ENCODE results near the gene BRAT1.

BRAT1 gene

DNA sequence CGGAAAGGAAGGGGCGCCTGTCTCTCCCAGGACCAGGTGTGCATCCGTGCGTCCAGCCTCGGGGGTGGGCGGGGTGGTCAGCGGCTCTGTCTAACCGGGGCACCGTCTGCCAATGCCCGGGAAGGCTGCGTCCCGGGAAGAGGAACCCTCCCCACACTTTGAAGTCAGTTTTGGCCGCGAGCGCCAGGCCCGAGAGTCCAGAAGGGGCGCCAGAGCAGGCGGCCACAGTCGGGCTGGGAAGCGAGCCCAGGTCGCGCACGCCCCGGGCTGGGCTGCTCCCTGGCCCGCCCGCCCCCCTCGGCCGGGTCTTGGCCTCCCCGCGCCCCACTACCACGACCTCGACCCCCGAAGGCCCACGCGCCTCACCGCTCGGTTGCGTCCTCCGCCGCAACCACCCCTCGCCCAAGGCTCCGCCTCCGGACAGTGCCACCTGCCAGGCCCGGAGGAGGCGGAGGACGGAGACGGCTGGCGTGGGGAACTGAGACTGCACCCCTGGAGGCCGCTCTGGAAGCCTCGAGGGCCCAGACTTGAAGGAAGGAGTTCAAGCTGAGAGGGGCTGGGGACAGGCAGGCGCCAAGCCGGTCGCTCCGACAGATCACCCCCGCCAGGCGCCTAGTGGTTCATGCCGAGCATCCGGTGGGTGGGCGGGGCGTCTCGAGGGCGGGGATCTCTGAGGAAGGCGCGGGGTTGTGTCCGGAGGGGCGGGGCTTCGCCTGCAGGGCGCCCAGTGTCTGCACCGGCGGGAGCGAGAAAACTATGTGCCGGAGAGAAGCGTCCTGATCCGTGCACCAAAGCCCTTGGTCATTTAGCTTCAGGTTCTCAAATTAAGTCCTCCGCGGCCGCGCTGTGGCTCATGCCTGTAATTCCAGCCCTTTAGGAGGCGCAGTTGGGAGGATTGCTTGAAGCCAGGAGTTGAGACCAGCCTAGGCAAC is at the start of gene BRAT1:
BRAT1 (minus strand) TSS at position 404 of the 932 bp plus-strand sequence. CDS start 1,093 bp downstream, outside the sequence.
- TF ChIP-seq, protein P1, sequence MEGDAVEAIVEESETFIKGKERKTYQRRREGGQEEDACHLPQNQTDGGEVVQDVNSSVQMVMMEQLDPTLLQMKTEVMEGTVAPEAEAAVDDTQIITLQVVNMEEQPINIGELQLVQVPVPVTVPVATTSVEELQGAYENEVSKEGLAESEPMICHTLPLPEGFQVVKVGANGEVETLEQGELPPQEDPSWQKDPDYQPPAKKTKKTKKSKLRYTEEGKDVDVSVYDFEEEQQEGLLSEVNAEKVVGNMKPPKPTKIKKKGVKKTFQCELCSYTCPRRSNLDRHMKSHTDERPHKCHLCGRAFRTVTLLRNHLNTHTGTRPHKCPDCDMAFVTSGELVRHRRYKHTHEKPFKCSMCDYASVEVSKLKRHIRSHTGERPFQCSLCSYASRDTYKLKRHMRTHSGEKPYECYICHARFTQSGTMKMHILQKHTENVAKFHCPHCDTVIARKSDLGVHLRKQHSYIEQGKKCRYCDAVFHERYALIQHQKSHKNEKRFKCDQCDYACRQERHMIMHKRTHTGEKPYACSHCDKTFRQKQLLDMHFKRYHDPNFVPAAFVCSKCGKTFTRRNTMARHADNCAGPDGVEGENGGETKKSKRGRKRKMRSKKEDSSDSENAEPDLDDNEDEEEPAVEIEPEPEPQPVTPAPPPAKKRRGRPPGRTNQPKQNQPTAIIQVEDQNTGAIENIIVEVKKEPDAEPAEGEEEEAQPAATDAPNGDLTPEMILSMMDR (conservative IDR thresholded peaks at IDR 0.05; ENCODE audit: low read depth, low read length) = peak; percentile 54
- DNase-seq (ENCODE audit: low read depth) = peak; percentile 90
- peak within 1 kb of the TSS; percentile 77 for H3K4me3 ChIP-seq (ENCODE audit: low read length)

GRCh38 chr7:2604608-2605174 is 49.4 kb upstream of the BRAT1 start:
- no peak for DNase-seq (ENCODE audit: low read depth)
- H3K4me3 ChIP-seq (ENCODE audit: low read length) = no peak overlapping the region
- TF ChIP-seq, protein P1 (conservative IDR thresholded peaks at IDR 0.05; ENCODE audit: low read depth, low read length) = no peak

- TF ChIP-seq, protein P1 (conservative IDR thresholded peaks at IDR 0.05; ENCODE audit: low read depth, low read length) = no peak
- no peak overlapping the region for H3K4me3 ChIP-seq (ENCODE audit: low read length)
- peak; percentile 69 for DNase-seq (ENCODE audit: low read depth)
Measured at GRCh38 chr7:2603044-2603965, 48.0 kb upstream of the BRAT1 start.

GRCh38 chr7:2602406-2603043 is 47.2 kb upstream of the BRAT1 start:
- no peak for DNase-seq (ENCODE audit: low read depth)
- no peak overlapping the region for H3K4me3 ChIP-seq (ENCODE audit: low read length)
- TF ChIP-seq, protein P1 (conservative IDR thresholded peaks at IDR 0.05; ENCODE audit: low read depth, low read length) = no peak

- TF ChIP-seq, protein P1 (conservative IDR thresholded peaks at IDR 0.05; ENCODE audit: low read depth, low read length) = no peak
- H3K4me3 ChIP-seq (ENCODE audit: low read length) = no peak overlapping the region
- DNase-seq (ENCODE audit: low read depth) = no peak
Measured at GRCh38 chr7:2601907-2602306, 46.6 kb upstream of the BRAT1 start.

- TF ChIP-seq, protein P1 (conservative IDR thresholded peaks at IDR 0.05; ENCODE audit: low read depth, low read length) = no peak
- H3K4me3 ChIP-seq (ENCODE audit: low read length) = no peak overlapping the region
- DNase-seq (ENCODE audit: low read depth) = no peak
Measured at GRCh38 chr7:2601065-2601464, 45.7 kb upstream of the BRAT1 start.
